ENCODE data around the gene THAP3. TPM values are rescaled to one million over a fixed set of nuclear protein-coding genes. Genes with fewer than 3 reads are reported as not detected.

THAP3 gene
- total and polyA plus RNA-seq, 7 donors, result 12.6 to 30.6 (median 22.7) TPM

DNA sequence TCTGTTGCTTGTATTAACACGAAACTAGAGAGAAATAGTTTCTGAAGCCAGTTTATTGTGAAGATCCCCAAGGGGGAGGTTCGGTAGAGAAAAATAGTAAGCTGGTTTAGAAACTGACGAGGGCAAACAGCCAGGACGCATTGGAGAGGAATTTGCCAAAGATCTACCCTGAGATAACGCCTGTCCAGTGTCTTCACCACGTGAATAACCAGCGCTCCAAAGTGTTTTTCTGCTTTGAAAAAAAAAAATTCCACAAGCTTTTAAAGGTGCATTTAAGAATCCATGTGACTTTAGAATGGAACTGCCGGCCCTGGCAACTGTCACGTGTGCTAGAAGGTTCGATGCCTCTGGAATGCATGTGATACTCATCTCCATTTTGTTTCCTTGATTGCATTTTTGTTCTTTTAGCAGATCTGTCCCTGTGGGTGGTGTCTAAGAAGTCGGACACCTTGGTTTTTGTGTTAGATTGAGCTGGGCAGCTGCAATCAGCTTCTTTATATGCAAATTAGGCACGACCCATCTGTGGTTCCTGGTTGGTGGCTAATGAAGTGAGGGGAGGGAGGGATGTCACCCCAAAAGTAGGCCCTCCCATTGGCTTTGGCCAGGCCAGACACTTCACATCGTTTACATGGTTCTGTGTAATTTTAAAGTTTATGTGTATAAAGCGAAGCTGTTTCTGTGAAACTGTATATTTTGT lies 1.3 kb upstream of the THAP3 start:
- TF ChIP-seq EP300 (IDR thresholded peaks at IDR 0.05) (no peak), POLR2A (IDR thresholded peaks at IDR 0.05) (no peak), POLR2AphosphoS5 (IDR thresholded peaks at IDR 0.05) (no peak)
- TF ChIP-seq, protein P1, sequence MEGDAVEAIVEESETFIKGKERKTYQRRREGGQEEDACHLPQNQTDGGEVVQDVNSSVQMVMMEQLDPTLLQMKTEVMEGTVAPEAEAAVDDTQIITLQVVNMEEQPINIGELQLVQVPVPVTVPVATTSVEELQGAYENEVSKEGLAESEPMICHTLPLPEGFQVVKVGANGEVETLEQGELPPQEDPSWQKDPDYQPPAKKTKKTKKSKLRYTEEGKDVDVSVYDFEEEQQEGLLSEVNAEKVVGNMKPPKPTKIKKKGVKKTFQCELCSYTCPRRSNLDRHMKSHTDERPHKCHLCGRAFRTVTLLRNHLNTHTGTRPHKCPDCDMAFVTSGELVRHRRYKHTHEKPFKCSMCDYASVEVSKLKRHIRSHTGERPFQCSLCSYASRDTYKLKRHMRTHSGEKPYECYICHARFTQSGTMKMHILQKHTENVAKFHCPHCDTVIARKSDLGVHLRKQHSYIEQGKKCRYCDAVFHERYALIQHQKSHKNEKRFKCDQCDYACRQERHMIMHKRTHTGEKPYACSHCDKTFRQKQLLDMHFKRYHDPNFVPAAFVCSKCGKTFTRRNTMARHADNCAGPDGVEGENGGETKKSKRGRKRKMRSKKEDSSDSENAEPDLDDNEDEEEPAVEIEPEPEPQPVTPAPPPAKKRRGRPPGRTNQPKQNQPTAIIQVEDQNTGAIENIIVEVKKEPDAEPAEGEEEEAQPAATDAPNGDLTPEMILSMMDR (IDR thresholded peaks at IDR 0.05), result no peak
- peaks cover 0 to 45% (median 40%) of the 10 kb centered on the region in 4 donors for H3K4me1 ChIP-seq
- H3K27me3 ChIP-seq, result no peaks in the 10 kb centered on the region
- no peak overlapping the region for H3K4me3 ChIP-seq
- H3K9me3 ChIP-seq, result no peaks in the 10 kb centered on the region
- DNase-seq, result no peak
- peak overlapping the region; percentile 88 to 94 (median 92) for H3K27ac ChIP-seq
- 86 to 87% methylated on average over 14 of the region's 14 CpGs for WGBS, 2 donors
- H3K36me3 ChIP-seq, result peaks cover 24 to 58% (median 34%) of the 10 kb centered on the region in 4 donors
- intact Hi-C loops (cut with DNase I), result loop anchor here (10.0 kb wide), 1 partner anchor 229 kb away; the partner anchor contains the start of gene ACOT7

DNA sequence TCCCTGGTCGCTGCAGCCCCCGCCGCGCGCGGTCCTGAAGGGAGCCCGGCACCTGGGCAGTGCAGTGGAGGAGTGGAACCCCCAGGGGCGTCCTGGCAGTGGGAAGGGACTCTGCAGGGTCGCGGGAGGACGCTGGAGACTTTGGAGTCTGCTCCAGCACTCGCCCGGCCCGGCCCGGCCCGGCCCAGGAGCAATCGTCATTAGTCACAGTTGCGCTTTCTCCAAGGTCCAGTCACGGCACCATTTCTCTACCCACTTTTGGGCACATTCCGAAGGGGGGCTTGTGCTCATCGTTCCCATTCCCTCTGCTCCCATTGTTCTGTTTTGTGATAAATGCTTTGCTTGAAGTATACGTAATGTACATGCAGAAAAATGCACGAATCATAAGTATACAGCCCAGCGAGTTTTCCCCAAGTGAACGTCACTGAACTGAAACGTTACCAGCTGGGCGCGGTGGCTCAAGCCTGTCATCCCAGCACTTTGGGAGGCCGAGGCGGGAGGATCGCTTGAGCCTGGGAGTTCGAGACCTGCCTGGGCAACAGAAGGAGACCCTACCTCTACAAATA lies 999 bp downstream of the THAP3 start:
- Histone ChIP-seq H3K4me3 (peak overlapping the region; percentile 63 to 78 (median 74)), H3K4me1 (peaks cover 0 to 48% (median 40%) of the 10 kb centered on the region in 4 donors), H3K27me3 (no peaks in the 10 kb centered on the region), H3K27ac (peak overlapping the region; percentile 88 to 94 (median 92)), H3K9me3 (no peaks in the 10 kb centered on the region), H3K36me3 (peaks cover 12 to 60% (median 38%) of the 10 kb centered on the region in 4 donors)
- intact Hi-C loops (cut with DNase I), result loop anchor here (2.0 to 10.0 kb wide), 3 partner anchors 43 to 231 kb away; partner anchors contain the start of genes ACOT7, NOL9 and TAS1R1
- TF ChIP-seq, protein P1 (IDR thresholded peaks at IDR 0.05), result no peak
- peak in 1 of 4 donors; percentile 17 for TF ChIP-seq POLR2AphosphoS5 (IDR thresholded peaks at IDR 0.05)
- peak; percentile 74 for DNase-seq
- 2 to 7% methylated on average over 32 of the region's 32 CpGs for WGBS, 2 donors

DNA sequence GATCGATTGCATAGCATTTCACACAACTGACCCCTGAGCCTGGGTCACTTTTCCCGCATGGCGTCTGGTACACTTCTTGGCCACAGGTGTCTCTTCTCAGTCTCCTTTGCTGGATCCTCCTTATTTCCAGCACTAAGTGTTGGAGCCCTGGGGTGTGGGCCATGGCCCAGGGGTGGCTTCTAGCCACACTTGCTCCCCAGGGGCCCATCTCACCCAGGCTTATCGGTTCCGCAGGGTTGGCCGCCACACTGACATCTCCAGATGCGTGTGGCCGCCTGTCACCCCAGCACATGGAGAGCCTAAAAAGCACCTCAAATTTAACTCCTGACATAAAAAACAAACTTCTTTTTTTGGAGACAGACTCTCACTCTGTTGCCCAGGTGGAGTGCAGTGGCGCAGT lies 2.4 kb downstream of the THAP3 start:
- TF ChIP-seq POLR2AphosphoS5 (IDR thresholded peaks at IDR 0.05) (no peak), POLR2A (IDR thresholded peaks at IDR 0.05) (no peak), EP300 (IDR thresholded peaks at IDR 0.05) (no peak)
- TF ChIP-seq, protein P1 (IDR thresholded peaks at IDR 0.05), result no peak

DNA sequence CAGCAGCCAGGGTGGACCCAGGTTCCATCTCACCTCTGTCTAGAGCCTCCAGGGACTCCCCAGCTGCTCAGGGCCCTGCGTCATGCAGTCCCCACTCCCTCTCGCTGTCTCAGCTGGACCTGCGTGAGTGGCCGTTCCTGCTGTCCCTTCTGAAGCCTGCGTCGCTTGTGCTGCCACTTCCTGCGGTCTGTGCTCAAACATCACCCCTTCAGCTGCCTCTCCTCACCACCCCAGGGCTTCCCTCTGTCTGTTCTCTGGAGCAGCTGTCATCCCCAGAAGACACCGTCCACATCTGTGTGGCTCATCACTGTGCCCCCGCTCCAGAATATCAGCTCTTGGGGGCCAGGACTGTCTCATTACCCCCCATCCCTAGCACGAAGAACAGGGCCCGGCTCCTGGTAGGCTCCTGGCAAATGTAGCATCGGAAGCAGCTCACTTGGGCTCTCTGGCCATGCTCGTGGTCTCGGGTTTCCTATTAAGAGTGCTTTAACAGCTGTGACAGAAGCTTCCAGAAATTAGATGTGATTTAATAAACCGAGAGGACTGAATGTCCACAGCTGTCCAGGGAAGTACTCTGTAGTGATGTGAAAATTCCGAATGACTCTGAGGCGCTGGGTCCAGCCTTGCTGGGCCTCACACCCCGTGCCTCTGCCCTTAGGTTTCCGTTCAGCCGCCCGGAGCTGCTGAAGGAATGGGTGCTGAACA lies 3.3 kb downstream of the THAP3 start:
- H3K27me3 ChIP-seq, result no peaks in the 10 kb centered on the region
- peaks cover 10 to 60% (median 40%) of the 10 kb centered on the region in 4 donors for H3K36me3 ChIP-seq
- intact Hi-C loops (cut with DNase I), result loop anchor here (2.0 to 10.0 kb wide), 3 partner anchors 46 to 233 kb away; partner anchors contain the start of genes ACOT7, NOL9 and TAS1R1
- H3K9me3 ChIP-seq, result no peaks in the 10 kb centered on the region
- no peak overlapping the region for H3K4me3 ChIP-seq
- H3K4me1 ChIP-seq, result peaks cover 0 to 44% (median 28%) of the 10 kb centered on the region in 4 donors
- no peak for DNase-seq
- no peak overlapping the region for H3K27ac ChIP-seq
- 90 to 95% methylated on average over 21 of the region's 21 CpGs for WGBS, 2 donors
- TF ChIP-seq POLR2A (IDR thresholded peaks at IDR 0.05), result no peak
- TF ChIP-seq EP300 (IDR thresholded peaks at IDR 0.05), result no peak
- TF ChIP-seq, protein P1 (IDR thresholded peaks at IDR 0.05), result no peak
- TF ChIP-seq POLR2AphosphoS5 (IDR thresholded peaks at IDR 0.05), result no peak

More for the DNA sequence above, 2.4 kb downstream of the THAP3 start:
- H3K27ac ChIP-seq, result peak overlapping the region in 1 of 4 donors; percentile 92
- H3K27me3 ChIP-seq, result no peaks in the 10 kb centered on the region
- H3K4me1 ChIP-seq, result peaks cover 0 to 48% (median 38%) of the 10 kb centered on the region in 4 donors
- no peaks in the 10 kb centered on the region for H3K9me3 ChIP-seq
- H3K36me3 ChIP-seq, result peaks cover 5 to 60% (median 34%) of the 10 kb centered on the region in 4 donors
- DNase-seq, result no peak
- 91 to 96% methylated on average over 9 of the region's 9 CpGs for WGBS, 2 donors
- H3K4me3 ChIP-seq, result no peak overlapping the region
- intact Hi-C loops (cut with DNase I), result loop anchor here (2.0 to 10.0 kb wide), 3 partner anchors 45 to 232 kb away; partner anchors contain the start of genes ACOT7, NOL9 and TAS1R1
